ENCODE measurements around the gene CCDC175. TPM values are rescaled to one million over a fixed set of nuclear protein-coding genes. Genes with fewer than 3 reads are reported as not detected.

Gene CCDC175
- total RNA-seq (not detected in 2 replicates), polyA plus RNA-seq (not detected in 2 replicates), polyA minus RNA-seq (not detected in 2 replicates), Bru-seq, nascent RNA (percentile 2 among the genes with signal in this experiment), BruChase-seq, experiment 1, labeled RNA remaining after a 6-hour chase (not detected), BruChase-seq, experiment 2, labeled RNA remaining after a 2-hour chase (not detected)
- not detected in 2 replicates for polyA plus RNA-seq (2011; cell fraction: cytosol; rRNA removed)
- not detected in 2 replicates for polyA plus RNA-seq (2011; cell fraction: nucleus; rRNA removed)
- not detected in 2 replicates for polyA plus RNA-seq (2012)
- not detected for polyA minus RNA-seq (2011; cell fraction: cytosol; rRNA and poly(A)+ RNA removed)
- polyA minus RNA-seq (2011; cell fraction: nucleus; rRNA and poly(A)+ RNA removed), result not detected in 2 replicates
- long read RNA-seq, partial matches to known transcripts, result 0 of 1 reads
- long read RNA-seq, other reads (novel, unspliced or antisense), result 1 of 1 reads

DNA sequence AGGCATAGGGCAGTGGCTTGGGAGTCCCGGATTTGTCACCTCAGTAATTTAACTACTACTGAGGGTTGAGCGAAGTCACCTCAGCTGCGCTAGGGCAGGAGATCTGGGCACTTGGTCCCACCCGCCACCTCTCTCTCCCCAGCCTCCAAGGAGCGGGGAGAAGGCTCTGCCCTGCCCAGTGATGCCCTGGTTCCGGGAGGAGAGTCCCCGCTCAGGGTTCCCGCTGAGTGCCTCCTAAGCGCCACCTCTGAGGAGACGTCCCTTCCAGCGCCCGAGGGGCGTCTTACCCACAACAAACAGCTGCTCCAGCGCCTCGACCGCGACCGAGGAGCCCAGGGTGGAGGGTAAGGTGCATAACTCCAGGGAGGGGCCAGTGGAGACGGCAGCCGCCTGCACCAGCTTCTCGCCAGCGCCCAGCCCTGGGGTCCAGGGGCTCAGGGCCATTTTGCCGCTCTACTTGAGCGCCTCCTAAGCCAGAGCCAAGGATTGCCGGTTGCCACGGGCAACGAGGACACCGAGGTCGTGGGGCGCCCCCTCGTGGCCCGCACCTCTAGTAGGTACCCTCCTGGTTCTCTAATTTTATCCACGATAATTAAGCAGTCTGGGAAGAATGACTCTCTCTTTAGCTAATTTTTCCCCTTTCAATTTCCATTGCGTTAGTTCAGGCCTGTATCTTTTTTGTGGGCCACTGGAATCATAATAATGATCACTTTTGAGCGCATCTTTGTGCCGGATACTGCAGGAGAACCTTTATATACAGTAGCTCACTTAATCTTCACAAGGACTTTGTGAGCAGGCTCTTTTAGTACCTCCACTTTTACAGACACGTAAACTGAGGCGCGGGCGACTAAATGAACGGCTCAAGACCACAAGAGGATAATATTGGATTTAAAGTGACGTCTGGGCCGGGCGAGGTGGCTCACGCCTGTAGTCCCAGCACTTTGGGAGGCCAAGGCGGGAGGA, at the start of gene CCDC175:
CCDC175 (minus strand) TSS at position 481 of the 963 bp plus-strand sequence; CDS start at position 444, 37 bp downstream.
- TF ChIP-seq GATA2 (IDR thresholded peaks at IDR 0.05; ENCODE audit: insufficient read depth, insufficient read length, low read depth, low read length), result no peak
- no peak for TF ChIP-seq FOS (IDR thresholded peaks at IDR 0.05; ENCODE audit: borderline replicate concordance, insufficient read depth, low read length)
- no peak for TF ChIP-seq EZH2 (IDR thresholded peaks at IDR 0.05; ENCODE audit: borderline replicate concordance, low read depth, low read length, severe bottlenecking)
- TF ChIP-seq, protein P1, sequence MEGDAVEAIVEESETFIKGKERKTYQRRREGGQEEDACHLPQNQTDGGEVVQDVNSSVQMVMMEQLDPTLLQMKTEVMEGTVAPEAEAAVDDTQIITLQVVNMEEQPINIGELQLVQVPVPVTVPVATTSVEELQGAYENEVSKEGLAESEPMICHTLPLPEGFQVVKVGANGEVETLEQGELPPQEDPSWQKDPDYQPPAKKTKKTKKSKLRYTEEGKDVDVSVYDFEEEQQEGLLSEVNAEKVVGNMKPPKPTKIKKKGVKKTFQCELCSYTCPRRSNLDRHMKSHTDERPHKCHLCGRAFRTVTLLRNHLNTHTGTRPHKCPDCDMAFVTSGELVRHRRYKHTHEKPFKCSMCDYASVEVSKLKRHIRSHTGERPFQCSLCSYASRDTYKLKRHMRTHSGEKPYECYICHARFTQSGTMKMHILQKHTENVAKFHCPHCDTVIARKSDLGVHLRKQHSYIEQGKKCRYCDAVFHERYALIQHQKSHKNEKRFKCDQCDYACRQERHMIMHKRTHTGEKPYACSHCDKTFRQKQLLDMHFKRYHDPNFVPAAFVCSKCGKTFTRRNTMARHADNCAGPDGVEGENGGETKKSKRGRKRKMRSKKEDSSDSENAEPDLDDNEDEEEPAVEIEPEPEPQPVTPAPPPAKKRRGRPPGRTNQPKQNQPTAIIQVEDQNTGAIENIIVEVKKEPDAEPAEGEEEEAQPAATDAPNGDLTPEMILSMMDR (IDR thresholded peaks at IDR 0.05; ENCODE audit: extremely low read depth in 1 of 2, insufficient read depth in 1 of 2, low read depth in 1 of 2, low read length in 2 of 2), result peak; percentile 81 to 84
- peak within 1 kb of the TSS; percentile 53 for H3K4me2 ChIP-seq (ENCODE audit: insufficient read depth, low read length)
- H3K4me3 ChIP-seq (replicated peaks in 1 of 3; ENCODE audit: insufficient read depth in 1 of 3, low read depth in 1 of 3, low read length in 3 of 3), result peak within 1 kb of the TSS in 2 of 3 experiments; percentile 18 to 38
- dilution Hi-C loops (cut with MboI; ENCODE audit: extremely low pct_ligation_motif_present, low sequenced_read_pairs) (no loop called here), intact Hi-C loops (cut with micrococcal nuclease) (loop anchor here (1.0 kb wide), 4 partner anchors 64 to 548 kb away; no protein-coding TSS in a partner anchor)
- no peaks in the 10 kb centered on the region for H3K79me2 ChIP-seq (ENCODE audit: control insufficient read depth, insufficient read depth, low read length)
- H3K36me3 ChIP-seq (ENCODE audit: control insufficient read depth in 2 of 2, extremely low read depth in 1 of 2, insufficient read depth in 2 of 2, low read length in 2 of 2), result no peaks in the 10 kb centered on the region
- POLR2A ChIA-PET, result no interaction called here
- FAIRE-seq, result peak; percentile 73
- peaks cover 0 to 13% of the 10 kb centered on the region in 2 experiments for H3K27me3 ChIP-seq (ENCODE audit: control insufficient read depth in 2 of 2, insufficient read depth in 2 of 2, low read length in 2 of 2)
- H3K4me1 ChIP-seq (ENCODE audit: control insufficient read depth, extremely low read depth, insufficient read depth, low read length), result no peaks in the 10 kb centered on the region
- CTCF ChIA-PET, result interaction anchor here (0.6 to 3.4 kb wide), 28 partner anchors 9 to 1075 kb away, joined by 3 to 37 read pairs (median 4); partner anchors contain the start of genes GPR135, JKAMP and L3HYPDH
- H4K20me1 ChIP-seq (replicated peaks; ENCODE audit: control insufficient read depth, extremely low read depth, insufficient read depth, low read length), result no peaks in the 10 kb centered on the region
- H3K27ac ChIP-seq (ENCODE audit: insufficient read depth, low read depth, low read length), result no peak within 1 kb of the TSS
- H3K9ac ChIP-seq (replicated peaks; ENCODE audit: extremely low read depth, insufficient read depth, low read length), result no peak within 1 kb of the TSS
- H2AFZ ChIP-seq (ENCODE audit: low read depth, low read length), result peak within 1 kb of the TSS; percentile 91
- no TSS peak for BruUV-seq (replicated peaks)
- H3K9me1 ChIP-seq (replicated peaks; ENCODE audit: control insufficient read depth, extremely low read depth, insufficient read depth, low read length), result no peaks in the 10 kb centered on the region
- peak; percentile 63 for DNase-seq (ENCODE audit: low read depth, low spot score)
- H3K9me3 ChIP-seq (replicated peaks; ENCODE audit: control insufficient read depth, insufficient read depth, low read length), result no peaks in the 10 kb centered on the region

Data from endothelial cell of umbilical vein (primary cell).